ENCODE data around the gene ATP5MG.

DNA sequence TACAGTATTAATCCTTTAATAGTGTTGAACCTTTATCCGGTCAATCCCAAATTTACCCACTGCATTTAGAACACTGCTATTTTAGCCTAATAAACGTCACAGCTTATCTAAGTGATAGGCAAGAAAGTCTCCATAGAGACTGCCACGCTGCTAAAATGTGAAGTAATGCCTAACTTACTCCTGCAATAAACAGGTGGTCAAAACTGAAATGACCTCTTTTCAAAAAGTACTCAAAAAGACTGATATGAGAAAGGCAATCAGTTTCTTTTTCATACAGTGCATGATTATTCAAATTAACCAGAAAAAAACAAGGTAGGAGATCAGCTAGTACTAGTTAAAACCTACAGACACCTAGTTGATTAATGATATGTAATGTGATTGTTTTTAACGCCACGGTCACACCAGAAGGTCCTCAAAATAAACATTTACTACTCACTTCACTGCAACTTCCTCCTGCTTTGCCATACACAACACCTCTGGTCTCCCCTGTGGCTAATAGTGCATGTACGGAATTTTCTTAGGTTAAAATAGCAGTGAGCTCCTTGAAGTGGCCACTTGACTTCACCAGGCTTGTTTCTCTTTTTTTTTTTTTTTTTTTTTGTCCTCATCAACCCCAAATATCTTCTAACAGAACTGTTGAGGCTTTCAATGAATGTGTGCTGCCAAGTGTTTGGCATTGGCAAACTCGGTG lies 8.8 kb downstream of the ATP5MG start:
- TF ChIP-seq SMC3 (IDR thresholded peaks at IDR 0.05; ENCODE audit: low read depth, low read length) (no peak), RAD21 (IDR thresholded peaks at IDR 0.05; ENCODE audit: low read length) (no peak), POLR2A (IDR thresholded peaks at IDR 0.05; ENCODE audit: low read depth, low read length) (no peak), BHLHE40 (IDR thresholded peaks at IDR 0.05; ENCODE audit: low read depth, low read length) (no peak)
- TF ChIP-seq, protein P1, sequence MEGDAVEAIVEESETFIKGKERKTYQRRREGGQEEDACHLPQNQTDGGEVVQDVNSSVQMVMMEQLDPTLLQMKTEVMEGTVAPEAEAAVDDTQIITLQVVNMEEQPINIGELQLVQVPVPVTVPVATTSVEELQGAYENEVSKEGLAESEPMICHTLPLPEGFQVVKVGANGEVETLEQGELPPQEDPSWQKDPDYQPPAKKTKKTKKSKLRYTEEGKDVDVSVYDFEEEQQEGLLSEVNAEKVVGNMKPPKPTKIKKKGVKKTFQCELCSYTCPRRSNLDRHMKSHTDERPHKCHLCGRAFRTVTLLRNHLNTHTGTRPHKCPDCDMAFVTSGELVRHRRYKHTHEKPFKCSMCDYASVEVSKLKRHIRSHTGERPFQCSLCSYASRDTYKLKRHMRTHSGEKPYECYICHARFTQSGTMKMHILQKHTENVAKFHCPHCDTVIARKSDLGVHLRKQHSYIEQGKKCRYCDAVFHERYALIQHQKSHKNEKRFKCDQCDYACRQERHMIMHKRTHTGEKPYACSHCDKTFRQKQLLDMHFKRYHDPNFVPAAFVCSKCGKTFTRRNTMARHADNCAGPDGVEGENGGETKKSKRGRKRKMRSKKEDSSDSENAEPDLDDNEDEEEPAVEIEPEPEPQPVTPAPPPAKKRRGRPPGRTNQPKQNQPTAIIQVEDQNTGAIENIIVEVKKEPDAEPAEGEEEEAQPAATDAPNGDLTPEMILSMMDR (conservative IDR thresholded peaks at IDR 0.05; ENCODE audit: low read depth, low read length): no peak
